Cardiac muscle cell (in vitro differentiated cells and primary cell): ENCODE results near the gene MARCHF2. TPM values are rescaled to one million over a fixed set of nuclear protein-coding genes. Genes with fewer than 3 reads are reported as not detected.

ENCODE experiments used
- DNase-seq, 2 donors: peaks; one replicate each; pipeline versions ENCODE4 v3.0.0 to v3.0.0-alpha.2; 2010 to 2017; ENCODE audit warnings: low read depth in 1 of 2, low spot score in 1 of 2
- H3K27ac ChIP-seq: fragments of 200-600 bp; sonication (generic); 2 replicates; pipeline ENCODE4 v1.5.1; 2016
- H3K27me3 ChIP-seq: fragments of 200-600 bp; sonication (generic); 2 replicates; pipeline ENCODE4 v1.6.0; 2016; ENCODE audit warnings: control low read depth
- H3K36me3 ChIP-seq: fragments of 200-600 bp; sonication (generic); 2 replicates; pipeline ENCODE4 v1.5.1; 2016; ENCODE audit warnings: control low read depth
- H3K4me1 ChIP-seq: fragments of 200-600 bp; sonication (generic); 2 replicates; pipeline ENCODE4 v1.8.1; 2017; ENCODE audit warnings: low read depth, mild to moderate bottlenecking, mixed run types
- H3K4me3 ChIP-seq: fragments of 200-600 bp; sonication (generic); 2 replicates; pipeline ENCODE4 v1.5.1; 2016; ENCODE audit warnings: mild to moderate bottlenecking
- H3K9me3 ChIP-seq: fragments of 200-600 bp; sonication (generic); 2 replicates; pipeline ENCODE4 v1.5.1; 2017; ENCODE audit warnings: low read depth, mild to moderate bottlenecking, control low read depth
- CTCF ChIP-seq: IDR thresholded peaks from 2 replicates; pipeline ENCODE4 v1.5.1; 2012; ENCODE audit warnings: low read depth, mild to moderate bottlenecking, low read length
- polyA plus RNA-seq: library from polyadenylated mRNA; unstranded; fragments of >200 nt; fragmentation: Nextera tagmentation; extraction: Ambion mirVana; gene quantifications from 2 replicates; pipeline ENCODE4 v1.2.1, GENCODE V29; 2016
- total RNA-seq: library from RNA; depleted of rRNA; stranded (reverse); fragments of >200 nt; gene quantifications from 2 replicates; pipeline ENCODE4 v1.2.3, GENCODE V29; 2016

The MARCHF2 gene
- total and polyA plus RNA-seq, 2 experiments from 2014 or later = 63.8 to 139 TPM

GRCh38 chr19:8475005-8475404 is 61.9 kb downstream of the MARCHF2 start:
- Histone ChIP-seq H3K36me3 (peaks cover 46% of the 10 kb centered on the region), H3K4me3 (no peak overlapping the region), H3K9me3 (no peaks in the 10 kb centered on the region), H3K27ac (peak overlapping the region; percentile 48), H3K4me1 (no peaks in the 10 kb centered on the region), H3K27me3 (no peaks in the 10 kb centered on the region)
- TF ChIP-seq CTCF = no peak
- DNase-seq = no peak

GRCh38 chr19:8476524-8476923 is 63.4 kb downstream of the MARCHF2 start:
- no peak for DNase-seq
- Histone ChIP-seq H3K27ac (no peak overlapping the region), H3K36me3 (peaks cover 43% of the 10 kb centered on the region), H3K27me3 (no peaks in the 10 kb centered on the region), H3K4me1 (no peaks in the 10 kb centered on the region), H3K9me3 (no peaks in the 10 kb centered on the region), H3K4me3 (no peak overlapping the region)
- no peak for TF ChIP-seq CTCF

GRCh38 chr19:8477889-8478288 is 64.8 kb downstream of the MARCHF2 start:
- Histone ChIP-seq H3K36me3 (peaks cover 34% of the 10 kb centered on the region), H3K27me3 (no peaks in the 10 kb centered on the region), H3K27ac (no peak overlapping the region), H3K9me3 (no peaks in the 10 kb centered on the region), H3K4me3 (no peak overlapping the region), H3K4me1 (no peaks in the 10 kb centered on the region)
- no peak for TF ChIP-seq CTCF
- DNase-seq = no peak

GRCh38 chr19:8478598-8478997 is 65.5 kb downstream of the MARCHF2 start:
- Histone ChIP-seq H3K4me3 (no peak overlapping the region), H3K27me3 (no peaks in the 10 kb centered on the region), H3K36me3 (peaks cover 35% of the 10 kb centered on the region), H3K9me3 (no peaks in the 10 kb centered on the region), H3K27ac (peak overlapping the region; percentile 68), H3K4me1 (no peaks in the 10 kb centered on the region)
- DNase-seq = no peak
- no peak for TF ChIP-seq CTCF

GRCh38 chr19:8481201-8481600 is 68.1 kb downstream of the MARCHF2 start:
- H3K4me3 ChIP-seq = no peak overlapping the region
- no peak for TF ChIP-seq CTCF
- DNase-seq = no peak
- peaks cover 27% of the 10 kb centered on the region for H3K36me3 ChIP-seq
- H3K27me3 ChIP-seq = no peaks in the 10 kb centered on the region
- no peaks in the 10 kb centered on the region for H3K9me3 ChIP-seq
- peak overlapping the region; percentile 40 for H3K27ac ChIP-seq
- H3K4me1 ChIP-seq = no peaks in the 10 kb centered on the region

GRCh38 chr19:8481616-8482015 is 68.5 kb downstream of the MARCHF2 start:
- peaks cover 29% of the 10 kb centered on the region for H3K36me3 ChIP-seq
- DNase-seq = no peak

More at GRCh38 chr19:8481616-8482015, 68.5 kb downstream of the MARCHF2 start:
- H3K4me3 ChIP-seq = no peak overlapping the region
- H3K9me3 ChIP-seq = no peaks in the 10 kb centered on the region
- H3K4me1 ChIP-seq = no peaks in the 10 kb centered on the region
- peak overlapping the region; percentile 40 for H3K27ac ChIP-seq
- TF ChIP-seq CTCF = no peak
- no peaks in the 10 kb centered on the region for H3K27me3 ChIP-seq
